Neural cell (in vitro differentiated cells): Measurements from ENCODE around the gene RPL34.

Source experiments
- EP300 ChIP-seq: fragments of 450-650 bp; conservative IDR thresholded peaks from 2 replicates; pipeline ENCODE4 v1.6.1; 2014; ENCODE audit warnings: antibody characterized with exemption, mild to moderate bottlenecking, moderate library complexity; ENCODE audit not compliant: poor library complexity, severe bottlenecking
- POLR2AphosphoS5 ChIP-seq: IDR thresholded peaks from 2 replicates; pipeline ENCODE4 v1.6.1; 2012
- RAD21 ChIP-seq: fragments of 450-650 bp; conservative IDR thresholded peaks from 2 replicates; pipeline ENCODE4 v1.6.1; 2014; ENCODE audit warnings: antibody characterized with exemption, mild to moderate bottlenecking, moderate library complexity
- SMC3 ChIP-seq: fragments of 450-650 bp; conservative IDR thresholded peaks from 2 replicates; pipeline ENCODE4 v1.6.1; 2014; ENCODE audit warnings: antibody characterized with exemption, mild to moderate bottlenecking, moderate library complexity; ENCODE audit not compliant: poor library complexity
- TF ChIP-seq, protein P1 (sequence below): fragments of 450-650 bp; IDR thresholded peaks from 2 replicates; pipeline ENCODE4 v1.5.1; 2014; ENCODE audit warnings: antibody characterized with exemption, mild to moderate bottlenecking, moderate library complexity; ENCODE audit not compliant: poor library complexity, severe bottlenecking

- TF ChIP-seq EP300 (no peak), RAD21 (no peak), SMC3 (no peak), POLR2AphosphoS5 (no peak)
- TF ChIP-seq, protein P1, sequence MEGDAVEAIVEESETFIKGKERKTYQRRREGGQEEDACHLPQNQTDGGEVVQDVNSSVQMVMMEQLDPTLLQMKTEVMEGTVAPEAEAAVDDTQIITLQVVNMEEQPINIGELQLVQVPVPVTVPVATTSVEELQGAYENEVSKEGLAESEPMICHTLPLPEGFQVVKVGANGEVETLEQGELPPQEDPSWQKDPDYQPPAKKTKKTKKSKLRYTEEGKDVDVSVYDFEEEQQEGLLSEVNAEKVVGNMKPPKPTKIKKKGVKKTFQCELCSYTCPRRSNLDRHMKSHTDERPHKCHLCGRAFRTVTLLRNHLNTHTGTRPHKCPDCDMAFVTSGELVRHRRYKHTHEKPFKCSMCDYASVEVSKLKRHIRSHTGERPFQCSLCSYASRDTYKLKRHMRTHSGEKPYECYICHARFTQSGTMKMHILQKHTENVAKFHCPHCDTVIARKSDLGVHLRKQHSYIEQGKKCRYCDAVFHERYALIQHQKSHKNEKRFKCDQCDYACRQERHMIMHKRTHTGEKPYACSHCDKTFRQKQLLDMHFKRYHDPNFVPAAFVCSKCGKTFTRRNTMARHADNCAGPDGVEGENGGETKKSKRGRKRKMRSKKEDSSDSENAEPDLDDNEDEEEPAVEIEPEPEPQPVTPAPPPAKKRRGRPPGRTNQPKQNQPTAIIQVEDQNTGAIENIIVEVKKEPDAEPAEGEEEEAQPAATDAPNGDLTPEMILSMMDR: no peak
Measured at GRCh38 chr4:108588878-108589277, 31.5 kb upstream of the RPL34 start.
